ENCODE measurements around the gene KLF6. TPM values are rescaled to one million over a fixed set of nuclear protein-coding genes. Genes with fewer than 3 reads are reported as not detected.

KLF6 gene
- total and polyA plus RNA-seq, 2 donors (not counting 1 experiment from before 2014, with no cell fraction given) = 175 to 921 TPM

DNA sequence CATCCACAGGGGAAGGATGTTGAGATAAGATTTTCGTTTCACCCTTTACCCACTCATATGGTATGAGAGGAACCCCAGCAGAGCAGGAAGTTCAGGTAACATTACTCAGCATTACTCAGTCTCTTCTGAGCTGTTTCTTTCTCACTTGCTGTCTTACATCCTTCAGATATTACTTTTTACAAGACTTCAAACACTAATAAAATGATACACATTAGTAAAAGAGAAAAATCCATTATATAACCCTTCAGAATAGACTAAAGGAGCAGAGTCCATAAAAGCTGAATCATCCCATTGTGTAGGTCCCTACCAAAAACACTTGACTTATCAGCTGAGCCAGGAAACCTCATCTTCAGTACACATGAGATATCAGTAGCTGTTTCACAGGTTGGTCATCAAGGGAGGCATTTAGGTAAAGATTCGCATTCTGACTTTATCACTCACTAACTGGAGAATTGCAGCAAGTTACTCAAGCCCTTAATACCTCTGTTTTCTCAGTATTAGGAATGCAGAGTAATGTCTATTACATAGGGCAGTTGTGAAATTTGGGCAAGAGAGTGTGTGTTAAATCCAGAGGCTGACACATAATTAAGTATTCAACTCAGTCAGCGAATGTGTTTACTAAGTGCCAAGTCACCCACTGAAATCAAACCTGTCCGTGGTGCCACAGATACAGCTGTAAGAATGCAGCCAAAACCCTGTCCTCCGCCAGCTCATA, 44.7 kb downstream of the KLF6 start:
- ATAC-seq (ENCODE audit: low read depth) (no peak), DNase-seq (no peak)
- TF ChIP-seq CTCF (IDR thresholded peaks at IDR 0.05) (no peak), EZH2 (IDR thresholded peaks at IDR 0.05; ENCODE audit: borderline replicate concordance, insufficient read depth, low read depth, low read length, poor library complexity, severe bottlenecking) (no peak)
- no peaks in the 10 kb centered on the region for H3K9me3 Mint-ChIP-seq (ENCODE audit: insufficient read depth)
- Histone ChIP-seq H3K9ac (ENCODE audit: low read length) (no peak overlapping the region), H3K36me3 (replicated peaks in 1 of 2; ENCODE audit: control extremely low read depth in 1 of 2, control insufficient read depth in 1 of 2, extremely low read depth in 1 of 2, insufficient read depth in 2 of 2, low read length in 1 of 2) (no peaks in the 10 kb centered on the region), H3K4me2 (replicated peaks; ENCODE audit: low read depth, low read length, poor library complexity, severe bottlenecking) (no peak overlapping the region), H3K79me2 (ENCODE audit: control insufficient read depth, insufficient read depth, low read length) (no peaks in the 10 kb centered on the region), H4K20me1 (ENCODE audit: control insufficient read depth, insufficient read depth, low read length, poor library complexity, severe bottlenecking) (no peaks in the 10 kb centered on the region), H3K27ac (ENCODE audit: low read length in 2 of 2) (no peak overlapping the region), H2AFZ (ENCODE audit: insufficient read depth, low read depth, low read length, poor library complexity, severe bottlenecking) (no peak overlapping the region), H3K9me3 (ENCODE audit: control extremely low read depth in 1 of 3, control insufficient read depth in 2 of 3, insufficient read depth in 1 of 3, low read length in 2 of 3) (no peaks in the 10 kb centered on the region), H3K27me3 (replicated peaks in 1 of 4; ENCODE audit: control extremely low read depth in 1 of 4, control insufficient read depth in 3 of 4, insufficient read depth in 4 of 4, low read length in 3 of 4) (no peaks in the 10 kb centered on the region), H3K4me1 (ENCODE audit: control insufficient read depth in 2 of 2, insufficient read depth in 2 of 2, low read length in 2 of 2) (no peaks in the 10 kb centered on the region), H3K4me3 (ENCODE audit: control extremely low read depth in 1 of 5, extremely low read depth in 1 of 5, insufficient read depth in 1 of 5, low read depth in 2 of 5, low read length in 4 of 5) (no peak overlapping the region)
- CTCF ChIA-PET = interaction anchor here (0.6 to 0.8 kb wide), 2 partner anchors 172 to 912 kb away, joined by 3 to 5 read pairs; no protein-coding TSS in a partner anchor
- H3K27me3 Mint-ChIP-seq = peaks cover 2% of the 10 kb centered on the region
- peaks cover 4% of the 10 kb centered on the region for H3K4me1 Mint-ChIP-seq
- H3K4me3 Mint-ChIP-seq = no peak overlapping the region
- intact Hi-C loops (cut with micrococcal nuclease) = no loop called here
- WGBS (ENCODE audit: insufficient coverage) = no CpG with 5 or more reads among the region's 5 CpGs
- H3K27ac Mint-ChIP-seq = no peak overlapping the region
- POLR2A ChIA-PET = no interaction called here

DNA sequence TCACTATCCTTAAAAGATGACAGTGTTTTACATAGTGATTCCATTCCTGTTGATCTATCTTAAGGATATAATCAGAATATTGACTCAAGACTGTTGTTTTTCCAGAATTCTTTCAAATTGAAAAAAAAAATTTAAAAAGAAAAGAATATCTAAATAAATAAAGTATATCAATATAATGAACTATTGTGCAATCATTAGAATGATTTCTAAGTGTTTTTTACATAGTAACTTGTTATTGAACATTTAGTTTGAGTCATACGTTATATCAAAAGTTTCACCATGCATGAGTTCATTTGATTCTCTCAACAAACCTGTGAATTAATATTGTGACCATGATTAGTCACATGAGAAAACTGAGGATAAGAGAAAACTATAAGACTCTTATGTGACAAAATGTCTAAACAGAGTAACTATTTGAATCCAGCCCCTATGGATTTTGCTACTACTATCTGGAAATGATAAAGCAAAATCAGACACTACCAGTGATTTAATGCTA, 46.1 kb downstream of the KLF6 start:
- Mint-ChIP-seq H3K9me3 (ENCODE audit: insufficient read depth) (no peaks in the 10 kb centered on the region), H3K27ac (no peak overlapping the region), H3K27me3 (no peaks in the 10 kb centered on the region), H3K4me1 (peaks cover 4% of the 10 kb centered on the region), H3K4me3 (no peak overlapping the region)
- no peaks in the 10 kb centered on the region for H3K4me1 ChIP-seq (ENCODE audit: control insufficient read depth in 2 of 2, insufficient read depth in 2 of 2, low read length in 2 of 2)
- no peaks in the 10 kb centered on the region for H3K27me3 ChIP-seq (replicated peaks in 1 of 4; ENCODE audit: control extremely low read depth in 1 of 4, control insufficient read depth in 3 of 4, insufficient read depth in 4 of 4, low read length in 3 of 4)
- no peaks in the 10 kb centered on the region for H3K36me3 ChIP-seq (replicated peaks in 1 of 2; ENCODE audit: control extremely low read depth in 1 of 2, control insufficient read depth in 1 of 2, extremely low read depth in 1 of 2, insufficient read depth in 2 of 2, low read length in 1 of 2)
- TF ChIP-seq EZH2 (IDR thresholded peaks at IDR 0.05; ENCODE audit: borderline replicate concordance, insufficient read depth, low read depth, low read length, poor library complexity, severe bottlenecking) = no peak
- TF ChIP-seq CTCF (IDR thresholded peaks at IDR 0.05) = no peak
- no peaks in the 10 kb centered on the region for H4K20me1 ChIP-seq (ENCODE audit: control insufficient read depth, insufficient read depth, low read length, poor library complexity, severe bottlenecking)
- H3K79me2 ChIP-seq (ENCODE audit: control insufficient read depth, insufficient read depth, low read length) = no peaks in the 10 kb centered on the region
- CTCF ChIA-PET = no interaction called here
- POLR2A ChIA-PET = no interaction called here
- H3K27ac ChIP-seq (ENCODE audit: low read length in 2 of 2) = no peak overlapping the region
- no peaks in the 10 kb centered on the region for H3K9me3 ChIP-seq (ENCODE audit: control extremely low read depth in 1 of 3, control insufficient read depth in 2 of 3, insufficient read depth in 1 of 3, low read length in 2 of 3)
- DNase-seq (no peak), ATAC-seq (ENCODE audit: low read depth) (no peak)
- H3K4me2 ChIP-seq (replicated peaks; ENCODE audit: low read depth, low read length, poor library complexity, severe bottlenecking) = no peak overlapping the region
- H3K9ac ChIP-seq (ENCODE audit: low read length) = no peak overlapping the region
- H2AFZ ChIP-seq (ENCODE audit: insufficient read depth, low read depth, low read length, poor library complexity, severe bottlenecking) = no peak overlapping the region
- H3K4me3 ChIP-seq (ENCODE audit: control extremely low read depth in 1 of 5, extremely low read depth in 1 of 5, insufficient read depth in 1 of 5, low read depth in 2 of 5, low read length in 4 of 5) = no peak overlapping the region
- no CpG with 5 or more reads among the region's 1 CpG for WGBS (ENCODE audit: insufficient coverage)
- intact Hi-C loops (cut with micrococcal nuclease) = loop anchor here (5.0 kb wide), 1 partner anchor 918 kb away; no protein-coding TSS in a partner anchor
